Tibial nerve (tissue), 3 donors: ENCODE measurements around the gene FAM193B.

Source experiments
- POLR2A ChIP-seq, 2 donors: fragments of 450-650 bp; IDR thresholded peaks; one replicate each; pipeline ENCODE4 v1.6.1; 2017; ENCODE audit warnings: antibody characterized with exemption in 2 of 2, mild to moderate bottlenecking in 2 of 2, moderate library complexity in 2 of 2
- TF ChIP-seq, protein P1 (sequence below), 5 experiments: fragments of 200-600 bp in 3 of 5; fragments of 450-650 bp in 2 of 5; sonication (generic) in 3 of 5; IDR thresholded peaks; one replicate each; pipeline ENCODE4 v1.5.1; 2016 to 2019; ENCODE audit warnings: antibody characterized with exemption in 5 of 5, mild to moderate bottlenecking in 3 of 5, moderate library complexity in 2 of 5

DNA sequence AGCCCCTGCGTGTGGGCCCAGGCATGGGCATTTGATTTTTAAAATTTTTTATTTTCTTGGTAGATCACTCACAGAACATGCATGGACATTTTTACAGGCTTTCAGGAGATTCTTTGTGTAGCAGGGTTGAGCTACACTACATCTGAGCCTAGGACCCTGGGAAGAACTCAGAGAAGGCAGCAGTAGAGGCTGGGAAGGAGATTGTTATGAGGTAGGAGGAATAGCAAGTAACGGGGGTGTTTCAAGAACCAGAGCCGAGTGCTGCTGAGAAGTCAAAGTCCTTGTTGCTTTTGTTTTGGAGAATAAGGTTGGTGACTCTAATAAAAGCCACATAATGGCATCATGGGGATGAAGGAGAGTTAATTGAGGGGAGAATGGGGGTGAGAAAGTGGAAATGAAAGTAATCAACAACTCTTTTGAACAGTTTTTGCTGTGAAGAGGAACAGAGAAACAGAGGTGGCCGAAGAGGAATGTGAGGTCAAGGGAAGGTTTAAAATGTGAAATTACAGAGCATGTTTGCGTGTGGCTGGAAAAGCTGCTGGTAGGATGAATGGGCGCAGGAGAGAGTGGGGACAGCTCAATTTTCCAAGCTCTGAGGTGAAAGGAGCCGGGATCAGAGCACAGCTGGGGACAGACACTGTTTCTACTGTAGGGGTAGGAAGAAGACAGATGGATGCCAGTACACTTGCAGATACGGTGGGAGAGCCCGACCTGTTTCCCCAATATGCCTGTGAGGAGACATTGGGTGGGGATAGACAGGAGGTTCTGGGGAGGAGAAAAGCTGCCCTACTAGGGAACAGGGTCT, 52.3 kb downstream of the FAM193B start:
- TF ChIP-seq, protein P1, sequence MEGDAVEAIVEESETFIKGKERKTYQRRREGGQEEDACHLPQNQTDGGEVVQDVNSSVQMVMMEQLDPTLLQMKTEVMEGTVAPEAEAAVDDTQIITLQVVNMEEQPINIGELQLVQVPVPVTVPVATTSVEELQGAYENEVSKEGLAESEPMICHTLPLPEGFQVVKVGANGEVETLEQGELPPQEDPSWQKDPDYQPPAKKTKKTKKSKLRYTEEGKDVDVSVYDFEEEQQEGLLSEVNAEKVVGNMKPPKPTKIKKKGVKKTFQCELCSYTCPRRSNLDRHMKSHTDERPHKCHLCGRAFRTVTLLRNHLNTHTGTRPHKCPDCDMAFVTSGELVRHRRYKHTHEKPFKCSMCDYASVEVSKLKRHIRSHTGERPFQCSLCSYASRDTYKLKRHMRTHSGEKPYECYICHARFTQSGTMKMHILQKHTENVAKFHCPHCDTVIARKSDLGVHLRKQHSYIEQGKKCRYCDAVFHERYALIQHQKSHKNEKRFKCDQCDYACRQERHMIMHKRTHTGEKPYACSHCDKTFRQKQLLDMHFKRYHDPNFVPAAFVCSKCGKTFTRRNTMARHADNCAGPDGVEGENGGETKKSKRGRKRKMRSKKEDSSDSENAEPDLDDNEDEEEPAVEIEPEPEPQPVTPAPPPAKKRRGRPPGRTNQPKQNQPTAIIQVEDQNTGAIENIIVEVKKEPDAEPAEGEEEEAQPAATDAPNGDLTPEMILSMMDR (IDR thresholded peaks at IDR 0.05): no peak
- TF ChIP-seq POLR2A (IDR thresholded peaks at IDR 0.05): no peak
